ENCODE results near the gene TAS2R41. TPM values are rescaled to one million over a fixed set of nuclear protein-coding genes. Genes with fewer than 3 reads are reported as not detected.

TAS2R41 gene, protein sequence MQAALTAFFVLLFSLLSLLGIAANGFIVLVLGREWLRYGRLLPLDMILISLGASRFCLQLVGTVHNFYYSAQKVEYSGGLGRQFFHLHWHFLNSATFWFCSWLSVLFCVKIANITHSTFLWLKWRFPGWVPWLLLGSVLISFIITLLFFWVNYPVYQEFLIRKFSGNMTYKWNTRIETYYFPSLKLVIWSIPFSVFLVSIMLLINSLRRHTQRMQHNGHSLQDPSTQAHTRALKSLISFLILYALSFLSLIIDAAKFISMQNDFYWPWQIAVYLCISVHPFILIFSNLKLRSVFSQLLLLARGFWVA
- polyA plus RNA-seq (2012; ENCODE audit: missing spikeins) = not detected

DNA sequence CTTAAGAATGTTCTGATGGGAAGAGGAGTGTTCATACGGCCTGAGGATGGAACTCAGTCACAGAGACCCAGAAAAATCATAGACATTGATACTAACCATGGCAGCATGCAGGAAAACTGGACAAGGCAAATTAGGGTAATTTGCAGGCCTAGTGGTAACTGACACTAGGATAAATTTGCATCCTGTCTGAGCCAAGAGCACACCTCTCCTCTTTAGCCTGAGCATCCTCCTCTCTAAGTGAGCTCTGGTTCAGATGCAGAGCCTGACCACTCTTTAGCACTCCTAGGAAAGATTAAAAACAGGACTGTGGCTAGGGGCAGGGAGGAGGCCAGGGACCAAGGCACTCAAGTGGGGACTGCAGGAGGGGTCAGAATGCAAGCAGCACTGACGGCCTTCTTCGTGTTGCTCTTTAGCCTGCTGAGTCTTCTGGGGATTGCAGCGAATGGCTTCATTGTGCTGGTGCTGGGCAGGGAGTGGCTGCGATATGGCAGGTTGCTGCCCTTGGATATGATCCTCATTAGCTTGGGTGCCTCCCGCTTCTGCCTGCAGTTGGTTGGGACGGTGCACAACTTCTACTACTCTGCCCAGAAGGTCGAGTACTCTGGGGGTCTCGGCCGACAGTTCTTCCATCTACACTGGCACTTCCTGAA, at the start of gene TAS2R41:
Gene TAS2R41 (plus strand): TSS at position 373 of the 650 bp plus-strand sequence. CDS start 0 bp downstream, at position 373.
- FAIRE-seq (no peak), DNase-seq (ENCODE audit: insufficient read length) (no peak)
- TF ChIP-seq TAF1 (IDR thresholded peaks at IDR 0.05; ENCODE audit: borderline replicate concordance, low read depth, low read length) (no peak), POLR2A (IDR thresholded peaks at IDR 0.05; ENCODE audit: low read depth, low read length) (no peak), POLR2AphosphoS5 (IDR thresholded peaks at IDR 0.05; ENCODE audit: low read depth, low read length) (no peak)

- no peak for DNase-seq (ENCODE audit: insufficient read length)
Observed at GRCh38 chr7:143429770-143430698, 47.6 kb upstream of the TAS2R41 start.

GRCh38 chr7:143431109-143431508, 46.6 kb upstream of the TAS2R41 start:
- FAIRE-seq (no peak), DNase-seq (ENCODE audit: insufficient read length) (no peak)
- TF ChIP-seq POLR2AphosphoS5 (IDR thresholded peaks at IDR 0.05; ENCODE audit: low read depth, low read length) (no peak), POLR2A (IDR thresholded peaks at IDR 0.05; ENCODE audit: low read depth, low read length) (no peak), TAF1 (IDR thresholded peaks at IDR 0.05; ENCODE audit: borderline replicate concordance, low read depth, low read length) (no peak)

More at GRCh38 chr7:143429770-143430698, 47.6 kb upstream of the TAS2R41 start:
- TF ChIP-seq TAF1 (IDR thresholded peaks at IDR 0.05; ENCODE audit: borderline replicate concordance, low read depth, low read length) (no peak), POLR2A (IDR thresholded peaks at IDR 0.05; ENCODE audit: low read depth, low read length) (no peak), POLR2AphosphoS5 (IDR thresholded peaks at IDR 0.05; ENCODE audit: low read depth, low read length) (no peak)
- no peak for FAIRE-seq

DNA sequence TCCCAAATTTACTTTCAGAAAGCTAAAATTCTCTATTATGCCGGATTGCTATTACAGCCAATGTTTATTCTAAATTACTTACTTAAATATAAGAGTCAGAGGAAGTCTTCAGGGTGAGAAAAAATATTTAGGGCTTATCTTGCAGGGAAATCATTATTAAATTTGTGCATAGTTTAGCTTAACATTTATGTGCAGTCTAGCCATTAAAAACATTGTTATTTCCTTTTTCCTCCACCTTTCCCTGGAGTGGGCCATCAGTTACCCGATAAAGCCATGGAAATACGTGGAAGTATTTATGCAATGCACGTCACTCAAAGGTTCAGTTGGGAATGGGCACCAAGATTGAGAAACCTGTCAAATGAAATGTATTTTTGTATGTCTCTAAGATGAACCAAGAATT, 43.9 kb upstream of the TAS2R41 start:
- no peak for DNase-seq (ENCODE audit: insufficient read length)
- TF ChIP-seq TAF1 (IDR thresholded peaks at IDR 0.05; ENCODE audit: borderline replicate concordance, low read depth, low read length) (no peak), POLR2A (IDR thresholded peaks at IDR 0.05; ENCODE audit: low read depth, low read length) (no peak), POLR2AphosphoS5 (IDR thresholded peaks at IDR 0.05; ENCODE audit: low read depth, low read length) (no peak)

GRCh38 chr7:143434660-143435059, 43.0 kb upstream of the TAS2R41 start:
- FAIRE-seq (no peak), DNase-seq (ENCODE audit: insufficient read length) (no peak)
- TF ChIP-seq TAF1 (IDR thresholded peaks at IDR 0.05; ENCODE audit: borderline replicate concordance, low read depth, low read length) = no peak
- no peak for TF ChIP-seq POLR2AphosphoS5 (IDR thresholded peaks at IDR 0.05; ENCODE audit: low read depth, low read length)
- TF ChIP-seq POLR2A (IDR thresholded peaks at IDR 0.05; ENCODE audit: low read depth, low read length) = no peak

More for the DNA sequence above, 43.9 kb upstream of the TAS2R41 start:
- FAIRE-seq = no peak

GRCh38 chr7:143435266-143435665, 42.4 kb upstream of the TAS2R41 start:
- DNase-seq (ENCODE audit: insufficient read length) (no peak), FAIRE-seq (no peak)
- TF ChIP-seq POLR2AphosphoS5 (IDR thresholded peaks at IDR 0.05; ENCODE audit: low read depth, low read length) = no peak
- no peak for TF ChIP-seq POLR2A (IDR thresholded peaks at IDR 0.05; ENCODE audit: low read depth, low read length)
- no peak for TF ChIP-seq TAF1 (IDR thresholded peaks at IDR 0.05; ENCODE audit: borderline replicate concordance, low read depth, low read length)

DNA sequence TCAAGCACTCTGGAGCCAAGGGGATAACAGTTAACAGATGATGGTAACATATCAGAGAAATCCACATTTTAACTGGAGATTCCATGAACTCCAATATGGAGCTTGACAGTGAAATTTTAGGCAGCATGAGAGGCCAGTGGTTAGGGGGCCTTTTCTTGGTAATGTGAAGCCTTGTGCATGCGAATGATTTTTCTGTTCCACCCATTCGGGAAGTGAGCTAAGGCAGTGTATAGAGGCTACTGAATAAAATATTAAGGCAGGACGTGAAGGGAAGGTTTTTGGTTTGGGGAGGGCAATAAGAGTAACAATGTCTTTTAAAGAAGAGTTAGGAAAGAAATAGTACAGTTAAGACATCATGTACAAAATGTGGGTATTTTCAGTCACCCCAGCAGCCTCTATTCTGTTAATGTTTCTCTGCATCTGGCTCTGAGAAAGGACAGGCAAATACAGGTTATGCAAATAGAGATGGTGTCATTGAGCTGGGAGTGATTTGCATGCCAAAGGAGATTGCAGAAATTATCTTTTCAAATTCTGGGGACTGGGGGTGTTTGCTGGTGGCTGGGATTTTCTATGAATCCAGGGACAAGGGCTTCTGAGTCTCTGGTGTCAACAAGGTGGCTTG, 41.2 kb upstream of the TAS2R41 start:
- FAIRE-seq (no peak), DNase-seq (ENCODE audit: insufficient read length) (no peak)
- TF ChIP-seq POLR2A (IDR thresholded peaks at IDR 0.05; ENCODE audit: low read depth, low read length) (no peak), POLR2AphosphoS5 (IDR thresholded peaks at IDR 0.05; ENCODE audit: low read depth, low read length) (no peak), TAF1 (IDR thresholded peaks at IDR 0.05; ENCODE audit: borderline replicate concordance, low read depth, low read length) (no peak)

GRCh38 chr7:143437578-143437977, 40.1 kb upstream of the TAS2R41 start:
- FAIRE-seq (no peak), DNase-seq (ENCODE audit: insufficient read length) (no peak)
- TF ChIP-seq POLR2A (IDR thresholded peaks at IDR 0.05; ENCODE audit: low read depth, low read length) (no peak), TAF1 (IDR thresholded peaks at IDR 0.05; ENCODE audit: borderline replicate concordance, low read depth, low read length) (no peak), POLR2AphosphoS5 (IDR thresholded peaks at IDR 0.05; ENCODE audit: low read depth, low read length) (no peak)

DNA sequence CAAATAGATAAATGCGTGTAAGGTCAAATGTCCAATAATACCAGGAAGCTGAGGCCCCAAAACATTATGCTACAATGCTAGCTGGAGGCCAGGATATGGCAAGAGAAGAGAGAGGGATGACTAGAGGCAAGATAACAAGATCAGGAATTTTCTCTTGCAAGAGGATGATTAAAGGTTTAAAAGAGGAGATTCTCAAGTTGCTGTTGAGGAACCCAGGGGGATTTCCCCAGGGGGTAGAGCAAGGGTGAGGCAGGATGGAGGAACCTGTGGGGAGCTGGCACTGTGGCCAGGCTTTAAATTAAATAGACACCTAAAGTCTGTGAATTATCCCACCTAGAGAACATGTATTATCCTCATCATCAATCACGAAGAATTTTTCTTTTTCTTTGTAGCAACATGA, 37.8 kb upstream of the TAS2R41 start:
- FAIRE-seq (no peak), DNase-seq (ENCODE audit: insufficient read length) (no peak)
- TF ChIP-seq TAF1 (IDR thresholded peaks at IDR 0.05; ENCODE audit: borderline replicate concordance, low read depth, low read length) (no peak), POLR2A (IDR thresholded peaks at IDR 0.05; ENCODE audit: low read depth, low read length) (no peak), POLR2AphosphoS5 (IDR thresholded peaks at IDR 0.05; ENCODE audit: low read depth, low read length) (no peak)

DNA sequence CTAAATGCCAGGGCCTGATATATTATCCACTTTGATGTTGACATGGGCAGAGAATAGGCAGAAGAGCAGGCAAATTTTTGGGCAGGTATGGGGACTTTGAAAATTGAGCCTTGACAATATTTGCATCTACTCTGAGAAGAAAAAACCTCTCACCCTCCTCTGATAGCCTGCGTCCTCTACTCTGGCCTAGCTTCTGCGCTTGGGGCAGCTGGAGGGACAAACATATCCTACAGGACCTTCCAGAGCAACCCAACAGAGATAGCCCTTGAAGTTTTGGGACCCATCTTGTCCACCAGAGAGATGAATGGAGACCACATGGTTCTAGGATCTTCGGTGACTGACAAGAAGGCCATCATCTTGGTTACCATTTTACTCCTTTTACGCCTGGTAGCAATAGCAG, 34.5 kb upstream of the TAS2R41 start, which contains the start of gene TAS2R60:
Gene TAS2R60 (plus strand): TSS at position 301 of the 400 bp plus-strand sequence. CDS start 0 bp downstream, at position 301.
- no peak for FAIRE-seq
- no peak for DNase-seq (ENCODE audit: insufficient read length)
- TF ChIP-seq POLR2AphosphoS5 (IDR thresholded peaks at IDR 0.05; ENCODE audit: low read depth, low read length) (no peak), POLR2A (IDR thresholded peaks at IDR 0.05; ENCODE audit: low read depth, low read length) (no peak), TAF1 (IDR thresholded peaks at IDR 0.05; ENCODE audit: borderline replicate concordance, low read depth, low read length) (no peak)

All from GM12892 (cell line).